ENCODE results near the gene WDR86. TPM values are rescaled to one million over a fixed set of nuclear protein-coding genes. Genes with fewer than 3 reads are reported as not detected.

WDR86 gene
- polyA plus RNA-seq, 1 donor, result 6.6 TPM

DNA sequence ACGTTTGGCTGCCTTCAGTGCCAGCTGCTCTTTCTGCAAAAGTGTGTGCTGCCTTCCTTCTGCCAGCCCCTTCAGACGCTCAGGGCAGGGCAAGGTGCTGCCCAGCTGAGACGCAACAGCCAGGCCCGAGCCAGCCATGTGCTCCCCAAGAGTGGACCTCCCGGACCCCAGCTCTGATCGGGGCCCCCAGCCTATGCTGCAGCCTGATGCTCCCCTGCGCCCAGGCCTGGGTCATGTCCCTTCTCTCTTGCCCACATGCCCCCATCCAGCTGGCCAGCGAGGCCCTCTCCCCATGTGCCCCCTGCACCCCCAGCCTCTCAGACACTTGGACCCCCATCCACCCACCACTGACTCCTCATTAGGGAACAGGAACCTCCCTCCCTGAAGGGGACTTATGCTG is 17.8 kb downstream of the WDR86 start:
- no peak for DNase-seq (ENCODE audit: low read depth)

GRCh38 chr7:151391358-151391730 is 18.5 kb downstream of the WDR86 start:
- no peak for DNase-seq (ENCODE audit: low read depth)

DNA sequence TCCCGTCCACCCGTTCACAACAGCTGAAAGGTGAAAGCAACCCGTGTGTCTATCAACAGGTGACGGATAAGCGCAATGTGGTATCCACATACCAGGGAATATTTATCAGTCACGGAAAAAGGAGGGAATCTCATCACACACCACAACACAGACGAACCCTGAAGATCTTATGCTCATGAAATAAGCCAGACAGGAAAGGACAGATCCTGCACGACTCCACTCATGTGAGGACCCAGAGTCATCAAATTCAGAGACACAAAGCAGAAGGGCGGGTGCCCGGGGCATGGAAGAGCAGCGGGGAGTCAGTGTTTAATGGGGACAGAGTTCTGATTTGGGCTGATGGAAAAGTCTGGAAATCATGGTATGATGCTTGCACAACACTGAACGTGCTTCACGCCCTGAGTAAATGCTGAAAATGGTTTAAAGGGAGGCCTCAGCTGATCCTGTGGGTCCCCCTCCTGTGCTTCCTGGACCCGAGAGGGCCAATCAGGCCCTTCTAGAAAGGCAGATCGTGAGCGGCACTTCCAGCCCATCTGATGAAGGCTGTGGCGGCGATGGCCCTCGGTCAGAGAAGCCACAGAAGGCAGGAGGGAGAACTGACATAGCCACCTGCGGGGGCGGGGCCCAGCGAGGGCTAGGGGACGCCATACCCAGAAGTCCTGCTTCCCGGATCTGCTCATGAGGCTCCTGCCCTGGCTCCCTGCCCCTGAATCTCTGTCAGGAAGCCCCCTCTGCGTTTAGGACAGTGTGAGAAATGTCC is 19.1 kb downstream of the WDR86 start:
- DNase-seq (ENCODE audit: low read depth), result no peak

- no peak for DNase-seq (ENCODE audit: low read depth)
Observed at GRCh38 chr7:151389768-151390597, 19.9 kb downstream of the WDR86 start.

GRCh38 chr7:151389096-151389767 is 20.6 kb downstream of the WDR86 start:
- no peak for DNase-seq (ENCODE audit: low read depth)

DNA sequence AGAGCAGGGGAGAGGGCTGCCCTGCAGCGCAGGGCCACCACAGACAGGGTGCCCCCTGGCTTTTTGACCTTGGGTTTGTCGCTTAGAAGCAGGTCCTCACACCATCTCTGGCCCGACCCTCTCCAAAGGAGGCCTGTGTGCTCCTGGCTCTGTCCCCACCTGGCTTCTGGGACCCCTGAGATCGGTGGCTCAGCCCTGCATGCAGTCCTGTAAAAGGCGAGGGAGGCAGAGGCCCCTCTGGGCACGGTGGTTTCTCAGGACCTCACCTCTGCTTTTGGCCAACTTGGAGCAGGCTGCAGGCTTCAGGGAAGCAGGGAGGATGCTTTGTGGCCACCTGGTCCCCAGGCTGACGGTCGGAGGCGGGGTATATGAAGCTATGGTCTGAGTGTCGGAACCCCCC is 21.4 kb downstream of the WDR86 start:
- no peak for DNase-seq (ENCODE audit: low read depth)

DNA sequence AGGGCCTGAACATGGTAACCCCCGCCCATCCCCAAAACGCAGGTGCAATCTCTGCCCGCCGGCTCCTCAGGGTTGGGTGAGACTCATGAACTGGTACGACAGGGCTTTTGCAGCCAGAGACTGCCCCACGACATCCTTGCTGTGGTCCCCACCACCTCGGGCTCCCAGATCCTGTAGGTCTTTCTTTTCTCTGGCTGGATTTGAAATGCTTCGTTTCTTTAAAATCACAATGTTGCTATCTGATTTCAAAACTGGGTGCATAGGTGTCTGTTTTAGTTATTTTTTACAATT is 21.9 kb downstream of the WDR86 start:
- no peak for DNase-seq (ENCODE audit: low read depth)

GRCh38 chr7:151387161-151388006 is 22.5 kb downstream of the WDR86 start:
- no peak for DNase-seq (ENCODE audit: low read depth)

DNA sequence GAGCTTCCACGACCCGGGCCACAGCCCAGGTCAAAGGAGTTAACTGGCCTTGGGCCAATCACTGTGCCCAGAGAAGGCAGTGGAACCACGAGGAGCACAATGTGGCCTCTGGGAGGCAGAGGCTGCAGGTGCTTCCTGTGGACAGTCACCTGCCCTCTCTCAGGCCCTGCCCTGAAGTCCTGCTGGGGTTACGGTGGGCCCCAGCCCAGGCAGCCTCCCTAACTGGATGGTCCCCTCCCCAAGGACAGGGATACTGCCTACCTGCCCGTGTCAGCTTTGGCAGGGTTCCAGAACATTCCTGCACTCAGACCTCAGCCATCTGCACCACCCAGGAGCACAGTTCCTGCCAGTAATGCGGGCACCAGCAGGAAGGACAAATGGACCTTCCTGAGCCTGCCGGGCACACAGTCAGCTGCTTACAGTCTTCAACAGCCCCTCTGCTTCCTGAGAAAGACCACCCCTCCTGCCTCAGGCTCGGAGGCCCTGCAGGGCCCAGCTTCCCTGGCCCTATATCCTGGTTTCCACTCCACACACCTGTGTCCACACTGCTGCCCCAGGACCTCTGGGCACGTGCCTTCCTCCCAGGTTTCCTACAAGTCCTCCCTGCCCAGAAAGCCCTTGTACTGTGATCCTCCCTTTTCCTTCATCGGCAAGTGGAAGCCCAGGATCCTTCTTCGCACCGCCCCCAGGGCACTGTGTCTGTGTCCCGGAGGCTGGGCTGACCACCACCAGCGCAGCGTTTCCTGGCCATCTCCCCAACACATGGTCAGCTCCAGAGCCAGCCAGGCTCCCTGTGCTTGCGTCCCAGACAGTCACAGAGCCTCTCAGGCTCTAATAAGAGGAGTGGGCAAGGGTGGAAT is 23.3 kb downstream of the WDR86 start:
- no peak for DNase-seq (ENCODE audit: low read depth)

GRCh38 chr7:151385626-151386300 is 24.1 kb downstream of the WDR86 start:
- DNase-seq (ENCODE audit: low read depth), result no peak

- DNase-seq (ENCODE audit: low read depth), result no peak
Observed at GRCh38 chr7:151384776-151385625, 24.8 kb downstream of the WDR86 start.

DNA sequence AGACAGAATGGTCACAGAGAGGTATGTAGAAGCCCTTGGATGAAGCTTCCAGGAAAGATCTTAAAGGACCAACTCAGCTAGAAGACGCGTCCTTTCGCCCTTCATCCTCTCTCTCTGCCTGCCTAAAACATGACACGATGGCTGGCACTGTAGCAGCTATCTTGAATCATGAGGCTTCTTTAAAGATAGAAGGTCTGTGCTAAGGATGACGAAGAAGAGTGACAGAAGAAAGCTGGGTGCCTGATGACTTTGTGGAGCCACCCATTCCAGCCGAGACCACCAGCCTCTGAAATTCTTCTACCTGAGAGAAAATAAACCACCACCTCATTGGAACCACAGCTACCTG is 25.5 kb downstream of the WDR86 start:
- no peak for DNase-seq (ENCODE audit: low read depth)

GRCh38 chr7:151383638-151384351 is 26.0 kb downstream of the WDR86 start:
- no peak for DNase-seq (ENCODE audit: low read depth)

GRCh38 chr7:151382079-151382885 is 27.6 kb downstream of the WDR86 start:
- DNase-seq (ENCODE audit: low read depth), result no peak

DNA sequence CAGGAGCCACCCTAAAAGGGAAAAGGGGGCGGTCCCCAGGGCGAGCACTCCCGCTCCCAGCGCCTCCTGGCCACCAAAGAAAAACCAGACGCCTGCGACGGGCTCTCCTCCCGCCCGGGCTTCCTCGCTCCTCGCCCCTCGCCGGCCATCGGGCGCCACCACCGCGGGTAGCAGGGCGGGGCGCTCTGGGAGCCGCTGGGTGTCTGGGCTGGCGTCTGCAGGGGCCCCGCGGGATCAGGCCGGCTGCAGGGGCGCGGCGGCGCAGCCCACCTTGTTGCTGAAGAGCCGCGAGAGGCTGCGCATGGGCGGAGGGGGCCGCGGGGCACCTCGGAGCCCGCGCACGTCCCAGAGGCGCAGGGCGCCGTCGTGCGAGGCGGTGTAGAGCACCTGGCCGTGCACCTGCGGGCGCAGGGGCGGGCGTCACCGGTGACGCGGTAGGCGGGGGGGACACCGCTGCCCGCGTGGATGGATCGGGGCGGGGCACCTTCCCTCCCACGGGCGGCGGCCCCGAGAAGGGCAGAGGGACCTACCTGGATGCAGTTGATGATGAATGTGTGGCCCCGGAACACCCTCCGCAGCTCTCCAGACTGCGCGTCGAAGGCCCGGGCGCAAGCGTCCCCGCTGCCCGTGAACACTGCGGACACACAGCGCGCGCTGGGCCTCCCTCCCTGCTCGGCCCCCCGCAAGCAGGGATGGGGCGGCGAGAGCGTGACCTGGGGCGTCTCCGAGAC is 28.3 kb downstream of the WDR86 start:
- DNase-seq (ENCODE audit: low read depth), result no peak

DNA sequence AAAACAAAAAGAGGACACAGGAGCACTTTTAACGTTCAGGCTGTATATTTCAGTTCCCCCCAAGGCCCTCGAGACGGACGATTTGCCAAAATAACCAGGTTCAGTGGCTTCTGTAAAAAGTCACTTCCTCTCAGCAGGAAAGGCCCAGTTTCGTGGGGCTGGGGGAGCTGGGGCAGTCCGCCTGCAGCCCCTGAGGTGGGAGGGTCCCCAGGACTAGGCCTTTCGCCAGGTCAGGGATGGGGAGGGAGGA is 28.8 kb downstream of the WDR86 start:
- DNase-seq (ENCODE audit: low read depth), result no peak

All from forelimb muscle (tissue), 1 donor.